ENCODE results near the gene WEE2. TPM values are rescaled to one million over a fixed set of nuclear protein-coding genes. Genes with fewer than 3 reads are reported as not detected.

WEE2 gene
- total RNA-seq, 1 experiment from 2014 or later: not detected

GRCh38 chr7:141700848-141701371 is 7.2 kb upstream of the WEE2 start:
- ATAC-seq: no peak
- H3K9ac ChIP-seq (ENCODE audit: low read length): no peak overlapping the region
- no peaks in the 10 kb centered on the region for H3K9me2 ChIP-seq (ENCODE audit: insufficient read depth)
- ChIA-PET CTCF (no interaction called here), POLR2A (no interaction called here), RAD21 (ENCODE audit: low non-redundant PET in 1 of 2, low total read pairs in 2 of 2, uncharacterized antibody in 2 of 2, unreplicated experiment in 2 of 2) (no interaction called here)
- intact Hi-C loops (cut with micrococcal nuclease): no loop called here
- no TSS peak for BruUV-seq (replicated peaks)
- H3K4me2 ChIP-seq (ENCODE audit: low read length): peak overlapping the region; percentile 46
- H3K79me2 ChIP-seq (ENCODE audit: insufficient read depth, low read length): peaks cover 3% of the 10 kb centered on the region; the same call in 1 of the 2 replicates
- H3K4me3 ChIP-seq (replicated peaks in 1 of 2; ENCODE audit: low read depth in 1 of 2, low read length in 2 of 2): peak overlapping the region; percentile 0 to 23; a peak in 1 of 4 replicates
- no peaks in the 10 kb centered on the region for H4K20me1 ChIP-seq (ENCODE audit: insufficient read depth)
- H2AFZ ChIP-seq (ENCODE audit: low read depth, low read length, poor library complexity, severe bottlenecking): no peak overlapping the region
- H3K4me1 ChIP-seq (ENCODE audit: control insufficient read depth in 1 of 2, insufficient read depth in 2 of 2, low read length in 2 of 2): peaks cover 8 to 14% of the 10 kb centered on the region in 2 experiments; a peak in 2 of 4 replicates
- DNase-seq (ENCODE audit: low read depth, low spot score): no peak
- no peak overlapping the region for H3K27ac ChIP-seq (ENCODE audit: low read depth, low read length)
- no peaks in the 10 kb centered on the region for H3K27me3 ChIP-seq (ENCODE audit: insufficient read depth, low read length)
- H3K9me3 ChIP-seq (ENCODE audit: control insufficient read depth in 1 of 2, insufficient read depth in 1 of 2, low read depth in 1 of 2, low read length in 2 of 2): no peaks in the 10 kb centered on the region
- no peaks in the 10 kb centered on the region for H3K36me3 ChIP-seq (ENCODE audit: control insufficient read depth in 1 of 2, insufficient read depth in 2 of 2, low read length in 2 of 2)
- TF ChIP-seq ELF1 (IDR thresholded peaks at IDR 0.05; ENCODE audit: borderline replicate concordance, low read depth): no peak

GRCh38 chr7:141701489-141702046 is 6.6 kb upstream of the WEE2 start:
- no peaks in the 10 kb centered on the region for H3K27me3 ChIP-seq (ENCODE audit: insufficient read depth, low read length)
- ATAC-seq: peak; percentile 73
- no peaks in the 10 kb centered on the region for H4K20me1 ChIP-seq (ENCODE audit: insufficient read depth)
- no TSS peak for BruUV-seq (replicated peaks)
- peaks cover 2% of the 10 kb centered on the region; the same call in 1 of the 2 replicates for H3K79me2 ChIP-seq (ENCODE audit: insufficient read depth, low read length)
- H3K9ac ChIP-seq (ENCODE audit: low read length): peak overlapping the region; percentile 56
- H3K9me3 ChIP-seq (ENCODE audit: control insufficient read depth in 1 of 2, insufficient read depth in 1 of 2, low read depth in 1 of 2, low read length in 2 of 2): no peaks in the 10 kb centered on the region
- H3K36me3 ChIP-seq (ENCODE audit: control insufficient read depth in 1 of 2, insufficient read depth in 2 of 2, low read length in 2 of 2): no peaks in the 10 kb centered on the region
- H2AFZ ChIP-seq (ENCODE audit: low read depth, low read length, poor library complexity, severe bottlenecking): no peak overlapping the region
- ChIA-PET RAD21 (ENCODE audit: low non-redundant PET in 1 of 2, low total read pairs in 2 of 2, uncharacterized antibody in 2 of 2, unreplicated experiment in 2 of 2) (no interaction called here), CTCF (no interaction called here), POLR2A (no interaction called here)
- peaks cover 8 to 14% of the 10 kb centered on the region in 2 experiments; a peak in 2 of 4 replicates for H3K4me1 ChIP-seq (ENCODE audit: control insufficient read depth in 1 of 2, insufficient read depth in 2 of 2, low read length in 2 of 2)
- TF ChIP-seq EGR1 (IDR thresholded peaks at IDR 0.05; ENCODE audit: low read depth) (no peak), ZFX (IDR thresholded peaks at IDR 0.05) (peak; percentile 70)
- peak overlapping the region; percentile 77 for H3K4me2 ChIP-seq (ENCODE audit: low read length)
- H3K27ac ChIP-seq (ENCODE audit: low read depth, low read length): peak overlapping the region; percentile 54; the same call in 1 of the 2 replicates
- intact Hi-C loops (cut with micrococcal nuclease): no loop called here
- H3K9me2 ChIP-seq (ENCODE audit: insufficient read depth): no peaks in the 10 kb centered on the region
- peak overlapping the region; percentile 52 to 67 for H3K4me3 ChIP-seq (replicated peaks in 1 of 2; ENCODE audit: low read depth in 1 of 2, low read length in 2 of 2)
- DNase-seq (ENCODE audit: low read depth, low spot score): no peak
